ENCODE measurements around the gene TDRD7. TPM values are rescaled to one million over a fixed set of nuclear protein-coding genes. Genes with fewer than 3 reads are reported as not detected.

The TDRD7 gene
- total RNA-seq, 4 donors from 2014 or later, result 9.6 to 18.4 (median 10.8) TPM

GRCh38 chr9:97408562-97408961 is 3.3 kb upstream of the TDRD7 start:
- DNase-seq (ENCODE audit: low spot score in 2 of 2), result no peak
- Histone ChIP-seq H3K4me3 (no peak overlapping the region), H3K27ac (no peak overlapping the region), H3K36me3 (no peaks in the 10 kb centered on the region), H3K9me3 (peaks cover 0 to 11% (median 4%) of the 10 kb centered on the region in 4 donors), H3K27me3 (peaks cover 0 to 7% of the 10 kb centered on the region in 2 donors), H3K4me1 (peaks cover 0 to 15% (median 0%) of the 10 kb centered on the region in 4 donors)
- no peak for TF ChIP-seq CTCF (IDR thresholded peaks at IDR 0.05)
- no peak for TF ChIP-seq POLR2A (IDR thresholded peaks at IDR 0.05)
- TF ChIP-seq EP300 (IDR thresholded peaks at IDR 0.05), result no peak
- WGBS, 2 donors, result 84 to 92% methylated on average over 4 of the region's 4 CpGs

- peaks cover 0 to 26% (median 2%) of the 10 kb centered on the region in 4 donors for H3K4me1 ChIP-seq
- peak overlapping the region; percentile 61 to 88 (median 84) for H3K27ac ChIP-seq
- H3K27me3 ChIP-seq, result peaks cover 0 to under 1% of the 10 kb centered on the region in 2 donors
- no peak for DNase-seq (ENCODE audit: low spot score in 2 of 2)
- TF ChIP-seq EP300 (IDR thresholded peaks at IDR 0.05), result no peak
- no peak for TF ChIP-seq POLR2A (IDR thresholded peaks at IDR 0.05)
- TF ChIP-seq CTCF (IDR thresholded peaks at IDR 0.05), result no peak
- H3K4me3 ChIP-seq, result peak overlapping the region; percentile 30 to 100 (median 79)
- no peaks in the 10 kb centered on the region for H3K36me3 ChIP-seq
- H3K9me3 ChIP-seq, result no peaks in the 10 kb centered on the region
- WGBS, 2 donors, result 22 to 25% methylated on average over 3 of the region's 3 CpGs
Observed at GRCh38 chr9:97411440-97411788, 482 bp upstream of the TDRD7 start.

GRCh38 chr9:97412626-97413385 is 910 bp downstream of the TDRD7 start:
- H3K27me3 ChIP-seq, result no peaks in the 10 kb centered on the region
- TF ChIP-seq CTCF (IDR thresholded peaks at IDR 0.05) (no peak), EP300 (IDR thresholded peaks at IDR 0.05) (no peak), POLR2A (IDR thresholded peaks at IDR 0.05) (no peak)
- H3K36me3 ChIP-seq, result no peaks in the 10 kb centered on the region
- peak overlapping the region; percentile 66 to 100 (median 96) for H3K4me3 ChIP-seq
- peaks cover 0 to 26% (median 2%) of the 10 kb centered on the region in 4 donors for H3K4me1 ChIP-seq
- no peaks in the 10 kb centered on the region for H3K9me3 ChIP-seq
- DNase-seq (ENCODE audit: low spot score in 2 of 2), result no peak
- peak overlapping the region; percentile 81 to 96 (median 88) for H3K27ac ChIP-seq
- 5 to 7% methylated on average over 16 of the region's 16 CpGs for whole genome bisulfite sequencing, 2 donors

GRCh38 chr9:97413462-97413861 is 1.6 kb downstream of the TDRD7 start:
- peak overlapping the region in 1 of 4 donors; percentile 66 for H3K4me3 ChIP-seq
- H3K27ac ChIP-seq, result peak overlapping the region in 1 of 4 donors; percentile 88

More at GRCh38 chr9:97413462-97413861, 1.6 kb downstream of the TDRD7 start:
- TF ChIP-seq EP300 (IDR thresholded peaks at IDR 0.05) (no peak), CTCF (IDR thresholded peaks at IDR 0.05) (no peak), POLR2A (IDR thresholded peaks at IDR 0.05) (no peak)
- no peaks in the 10 kb centered on the region for H3K27me3 ChIP-seq
- H3K36me3 ChIP-seq, result no peaks in the 10 kb centered on the region
- WGBS, 2 donors, result 40 to 41% methylated on average over 4 of the region's 4 CpGs
- no peak for DNase-seq (ENCODE audit: low spot score in 2 of 2)
- H3K9me3 ChIP-seq, result no peaks in the 10 kb centered on the region
- H3K4me1 ChIP-seq, result peaks cover 0 to 26% (median 2%) of the 10 kb centered on the region in 4 donors
